Smooth muscle cell (in vitro differentiated cells): ENCODE measurements around the gene ZDHHC20. TPM values are rescaled to one million over a fixed set of nuclear protein-coding genes. Genes with fewer than 3 reads are reported as not detected.

Source experiments
- DNase-seq: peaks from one replicate; lab custom pipeline; 2025; ENCODE audit not compliant: unreplicated experiment; lab: John Stamatoyannopoulos, UW
- H2AFZ ChIP-seq: fragments of 200-600 bp; sonication (generic); 2 replicates; pipeline ENCODE4 v1.6.0; 2016; ENCODE audit warnings: antibody characterized with exemption, low read depth, mild to moderate bottlenecking
- H3F3A ChIP-seq: fragments of 200-600 bp; sonication (generic); 2 replicates; pipeline ENCODE4 v1.6.0; 2017; ENCODE audit warnings: antibody characterized with exemption, low read depth
- H3K27ac ChIP-seq: fragments of 200-600 bp; sonication (generic); 2 replicates; pipeline ENCODE4 v1.5.1; 2016; ENCODE audit warnings: low read depth, mild to moderate bottlenecking
- H3K27me3 ChIP-seq: fragments of 200-600 bp; sonication (generic); 2 replicates; pipeline ENCODE4 v1.6.1; 2016; ENCODE audit warnings: low read depth, mild to moderate bottlenecking
- H3K36me3 ChIP-seq: fragments of 200-600 bp; sonication (generic); 2 replicates; pipeline ENCODE4 v1.5.1; 2016; ENCODE audit warnings: low read depth
- H3K4me1 ChIP-seq: fragments of 200-600 bp; sonication (generic); 2 replicates; pipeline ENCODE4 v1.5.1; 2016; ENCODE audit warnings: low read depth
- H3K4me2 ChIP-seq: fragments of 200-600 bp; sonication (generic); 2 replicates; pipeline ENCODE4 v1.6.0; 2016; ENCODE audit warnings: mild to moderate bottlenecking
- H3K4me3 ChIP-seq: fragments of 200-600 bp; sonication (generic); 2 replicates; pipeline ENCODE4 v1.5.1; 2016; ENCODE audit warnings: mild to moderate bottlenecking
- H3K79me2 ChIP-seq: fragments of 200-600 bp; sonication (generic); 2 replicates; pipeline ENCODE4 v1.6.0; 2016; ENCODE audit warnings: low read depth, mild to moderate bottlenecking
- H3K9ac ChIP-seq: fragments of 200-600 bp; sonication (generic); 2 replicates; pipeline ENCODE4 v1.6.0; 2016; ENCODE audit warnings: low read depth
- H3K9me3 ChIP-seq: fragments of 200-600 bp; sonication (generic); replicated peaks from 2 replicates; pipeline ENCODE4 v1.5.1; 2016; ENCODE audit warnings: low read depth
- H4K20me1 ChIP-seq: fragments of 200-600 bp; sonication (generic); 2 replicates; pipeline ENCODE4 v1.6.0; 2016; ENCODE audit warnings: low read depth
- CTCF ChIP-seq: fragments of 200-600 bp; sonication (generic); IDR thresholded peaks from 2 replicates; pipeline ENCODE4 v1.5.1; 2017; ENCODE audit warnings: borderline replicate concordance, mild to moderate bottlenecking, antibody characterized with exemption; ENCODE audit not compliant: insufficient read depth, poor library complexity, severe bottlenecking
- WGBS: methylation state at CpG from one replicate; pipeline ENCODE4 v1.1.7; 2016; ENCODE audit warnings: low lambda C conversion rate; 5-methylcytosine and 5-hydroxymethylcytosine counted together
- polyA plus RNA-seq: library from polyadenylated mRNA; unstranded; fragments of >200 nt; fragmentation: Nextera tagmentation; extraction: Ambion mirVana; gene quantifications from 2 replicates; pipeline ENCODE4 v1.2.1, GENCODE V29; 2016
- total RNA-seq: library from RNA; depleted of rRNA; stranded (reverse); fragments of >200 nt; gene quantifications from 2 replicates; pipeline ENCODE4 v1.2.3, GENCODE V29; 2014

ZDHHC20 gene
- total and polyA plus RNA-seq, 2 experiments from 2014 or later = 24.2 to 198 TPM

- H3K4me3 ChIP-seq = no peak overlapping the region
- peaks cover 26% of the 10 kb centered on the region for H3K79me2 ChIP-seq
- H3F3A ChIP-seq = no peaks in the 10 kb centered on the region
- 77% methylated on average over 3 of the region's 3 CpGs for WGBS
- peaks cover 14% of the 10 kb centered on the region for H3K4me1 ChIP-seq
- DNase-seq = no peak
- no peaks in the 10 kb centered on the region for H3K9me3 ChIP-seq
- H3K9ac ChIP-seq = no peak overlapping the region
- no peak for TF ChIP-seq CTCF
- H3K36me3 ChIP-seq = no peaks in the 10 kb centered on the region
- no peak overlapping the region for H3K27ac ChIP-seq
- H3K4me2 ChIP-seq = no peak overlapping the region
- no peaks in the 10 kb centered on the region for H3K27me3 ChIP-seq
- H4K20me1 ChIP-seq = peaks cover 23% of the 10 kb centered on the region
- H2AFZ ChIP-seq = no peak overlapping the region
Measured at GRCh38 chr13:21461131-21461530, 2.0 kb upstream of the ZDHHC20 start.

GRCh38 chr13:21458451-21458812 lies 671 bp downstream of the ZDHHC20 start:
- H3K4me1 ChIP-seq = peaks cover 14% of the 10 kb centered on the region
- no peaks in the 10 kb centered on the region for H3K9me3 ChIP-seq
- peak overlapping the region; percentile 94 for H3K9ac ChIP-seq
- H3K27ac ChIP-seq = peak overlapping the region; percentile 86
- no peaks in the 10 kb centered on the region for H3F3A ChIP-seq
- H3K4me2 ChIP-seq = peak overlapping the region; percentile 95
- peaks cover 41% of the 10 kb centered on the region for H4K20me1 ChIP-seq
- H3K27me3 ChIP-seq = no peaks in the 10 kb centered on the region
- H3K79me2 ChIP-seq = peaks cover 53% of the 10 kb centered on the region
- WGBS = under 1% methylated on average over 16 of the region's 16 CpGs
- peak overlapping the region; percentile 90 for H3K4me3 ChIP-seq
- TF ChIP-seq CTCF = no peak
- H3K36me3 ChIP-seq = no peaks in the 10 kb centered on the region
- no peak for DNase-seq
- H2AFZ ChIP-seq = peak overlapping the region; percentile 74

GRCh38 chr13:21453387-21454081 lies 5.6 kb downstream of the ZDHHC20 start:
- DNase-seq = no peak

More at GRCh38 chr13:21453387-21454081, 5.6 kb downstream of the ZDHHC20 start:
- WGBS = 90% methylated on average over 6 of the region's 6 CpGs
- H3F3A ChIP-seq = no peaks in the 10 kb centered on the region
- H3K4me1 ChIP-seq = peaks cover 19% of the 10 kb centered on the region
- no peak overlapping the region for H2AFZ ChIP-seq
- H3K27me3 ChIP-seq = no peaks in the 10 kb centered on the region
- no peak for TF ChIP-seq CTCF
- H4K20me1 ChIP-seq = peaks cover 83% of the 10 kb centered on the region
- no peaks in the 10 kb centered on the region for H3K9me3 ChIP-seq
- H3K4me3 ChIP-seq = no peak overlapping the region
- peaks cover 95% of the 10 kb centered on the region for H3K79me2 ChIP-seq
- H3K27ac ChIP-seq = peak overlapping the region; percentile 16
- no peak overlapping the region for H3K9ac ChIP-seq
- no peaks in the 10 kb centered on the region for H3K36me3 ChIP-seq
- H3K4me2 ChIP-seq = peak overlapping the region; percentile 2
